Osteoblast (primary cell): ENCODE results near the gene CRYGB. TPM values are rescaled to one million over a fixed set of nuclear protein-coding genes. Genes with fewer than 3 reads are reported as not detected.
"Not testable (repeated sequence)": the region's sequence is repeated elsewhere in the genome, so short reads cannot be mapped to it uniquely, and the experiment has no call there.

Source experiments
- DNase-seq: peaks from one replicate; pipeline ENCODE4 v3.0.0; 2011; ENCODE audit warnings: low spot score, mixed read lengths; ENCODE audit not compliant: insufficient read length; ENCODE audit errors: missing footprints
- H2AFZ ChIP-seq: 2 replicates; pipeline ENCODE4 v1.6.0; 2011; ENCODE audit warnings: mild to moderate bottlenecking, low read length
- H3K27ac ChIP-seq: 2 replicates; pipeline ENCODE4 v1.5.1; 2011; ENCODE audit warnings: mild to moderate bottlenecking, low read depth, low read length, moderate library complexity
- H3K27me3 ChIP-seq: 2 replicates; pipeline ENCODE4 v1.6.0; 2012; ENCODE audit warnings: mild to moderate bottlenecking, control low read depth, inconsistent platforms, low read length, moderate library complexity; ENCODE audit not compliant: insufficient read depth
- H3K36me3 ChIP-seq: 2 replicates; pipeline ENCODE4 v1.5.1; 2011; ENCODE audit warnings: mild to moderate bottlenecking, low read length, control low read depth, moderate library complexity; ENCODE audit not compliant: insufficient read depth
- H3K4me1 ChIP-seq: 2 replicates; pipeline ENCODE4 v1.5.1; 2011; ENCODE audit warnings: mild to moderate bottlenecking, low read length, control low read depth, moderate library complexity; ENCODE audit not compliant: insufficient read depth
- H3K4me2 ChIP-seq: 2 replicates; pipeline ENCODE4 v1.6.0; 2011; ENCODE audit warnings: mild to moderate bottlenecking, low read length; ENCODE audit not compliant: insufficient read depth
- H3K4me3 ChIP-seq: fragments of 200-600 bp; sonication (generic); 3 replicates; pipeline ENCODE4 v1.5.1; 2012; ENCODE audit warnings: mild to moderate bottlenecking, low read length, inconsistent platforms; ENCODE audit not compliant: insufficient read depth
- H3K79me2 ChIP-seq: 2 replicates; pipeline ENCODE4 v1.6.0; 2012; ENCODE audit warnings: mild to moderate bottlenecking, low read length, control low read depth, inconsistent platforms; ENCODE audit not compliant: insufficient read depth
- H3K9me3 ChIP-seq: 2 replicates; pipeline ENCODE4 v1.5.1; 2011; ENCODE audit warnings: low read depth, low read length, control low read depth
- H4K20me1 ChIP-seq: 2 replicates; pipeline ENCODE4 v1.6.0; 2012; ENCODE audit warnings: mild to moderate bottlenecking, low read length, control low read depth; ENCODE audit not compliant: insufficient read depth
- total RNA-seq: library from RNA; depleted of rRNA; stranded (reverse); fragments of >200 nt; gene quantifications from 2 replicates; pipeline ENCODE4 v1.2.3, GENCODE V29; 2012
- TF ChIP-seq, protein P1 (sequence below): IDR thresholded peaks from 2 replicates; pipeline ENCODE4 v1.5.1; 2011; ENCODE audit warnings: mild to moderate bottlenecking, low read depth, low read length, moderate library complexity; ENCODE audit errors: extremely low read depth

The CRYGB gene
- total RNA-seq, 1 donor: not detected

GRCh38 chr2:208122248-208122647 lies 23.7 kb downstream of the CRYGB start:
- TF ChIP-seq, protein P1, sequence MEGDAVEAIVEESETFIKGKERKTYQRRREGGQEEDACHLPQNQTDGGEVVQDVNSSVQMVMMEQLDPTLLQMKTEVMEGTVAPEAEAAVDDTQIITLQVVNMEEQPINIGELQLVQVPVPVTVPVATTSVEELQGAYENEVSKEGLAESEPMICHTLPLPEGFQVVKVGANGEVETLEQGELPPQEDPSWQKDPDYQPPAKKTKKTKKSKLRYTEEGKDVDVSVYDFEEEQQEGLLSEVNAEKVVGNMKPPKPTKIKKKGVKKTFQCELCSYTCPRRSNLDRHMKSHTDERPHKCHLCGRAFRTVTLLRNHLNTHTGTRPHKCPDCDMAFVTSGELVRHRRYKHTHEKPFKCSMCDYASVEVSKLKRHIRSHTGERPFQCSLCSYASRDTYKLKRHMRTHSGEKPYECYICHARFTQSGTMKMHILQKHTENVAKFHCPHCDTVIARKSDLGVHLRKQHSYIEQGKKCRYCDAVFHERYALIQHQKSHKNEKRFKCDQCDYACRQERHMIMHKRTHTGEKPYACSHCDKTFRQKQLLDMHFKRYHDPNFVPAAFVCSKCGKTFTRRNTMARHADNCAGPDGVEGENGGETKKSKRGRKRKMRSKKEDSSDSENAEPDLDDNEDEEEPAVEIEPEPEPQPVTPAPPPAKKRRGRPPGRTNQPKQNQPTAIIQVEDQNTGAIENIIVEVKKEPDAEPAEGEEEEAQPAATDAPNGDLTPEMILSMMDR: no peak
- Histone ChIP-seq H3K4me2 (no peak overlapping the region), H3K79me2 (no peaks in the 10 kb centered on the region), H2AFZ (no peak overlapping the region), H3K36me3 (no peaks in the 10 kb centered on the region), H3K9me3 (no peaks in the 10 kb centered on the region), H3K27ac (no peak overlapping the region), H3K4me3 (no peak overlapping the region), H3K4me1 (no peaks in the 10 kb centered on the region), H3K27me3 (peaks cover 22% of the 10 kb centered on the region), H4K20me1 (no peaks in the 10 kb centered on the region)
- no peak for DNase-seq

DNA sequence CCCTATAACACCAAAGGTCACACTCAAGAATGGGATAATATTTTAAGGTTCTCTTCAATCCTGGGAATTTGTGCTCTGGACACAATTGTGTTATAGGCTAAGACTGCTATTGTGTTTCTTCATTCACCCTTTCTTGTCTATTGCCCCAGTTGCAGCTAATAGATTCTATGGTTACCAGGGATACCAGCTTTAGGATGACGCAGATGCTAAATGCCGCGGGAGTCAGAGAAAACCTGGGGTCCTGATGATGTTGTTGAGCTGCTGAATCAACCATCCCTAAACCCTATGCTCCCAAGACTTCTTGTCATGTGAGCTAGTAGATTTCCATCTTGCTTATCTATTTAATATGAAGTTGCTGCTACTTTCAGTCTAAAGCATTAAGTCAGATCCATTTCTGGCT lies 27.0 kb downstream of the CRYGB start:
- no peaks in the 10 kb centered on the region for H3K4me1 ChIP-seq
- peaks cover 8% of the 10 kb centered on the region for H3K27me3 ChIP-seq
- H4K20me1 ChIP-seq: no peaks in the 10 kb centered on the region
- no peak for DNase-seq
- no peaks in the 10 kb centered on the region for H3K9me3 ChIP-seq
- H3K79me2 ChIP-seq: no peaks in the 10 kb centered on the region
- TF ChIP-seq, protein P1: no peak
- no peak overlapping the region for H3K27ac ChIP-seq
- H3K4me2 ChIP-seq: no peak overlapping the region
- no peak overlapping the region for H2AFZ ChIP-seq
- no peaks in the 10 kb centered on the region for H3K36me3 ChIP-seq
- H3K4me3 ChIP-seq: no peak overlapping the region

GRCh38 chr2:208117390-208117789 lies 28.6 kb downstream of the CRYGB start:
- H3K27me3 ChIP-seq: peaks cover 14% of the 10 kb centered on the region
- H3K4me1 ChIP-seq, H2AFZ ChIP-seq, H3K36me3 ChIP-seq, H3K4me2 ChIP-seq, H3K4me3 ChIP-seq, DNase-seq, H3K9me3 ChIP-seq, H3K27ac ChIP-seq, H4K20me1 ChIP-seq, H3K79me2 ChIP-seq: not testable (repeated sequence)

DNA sequence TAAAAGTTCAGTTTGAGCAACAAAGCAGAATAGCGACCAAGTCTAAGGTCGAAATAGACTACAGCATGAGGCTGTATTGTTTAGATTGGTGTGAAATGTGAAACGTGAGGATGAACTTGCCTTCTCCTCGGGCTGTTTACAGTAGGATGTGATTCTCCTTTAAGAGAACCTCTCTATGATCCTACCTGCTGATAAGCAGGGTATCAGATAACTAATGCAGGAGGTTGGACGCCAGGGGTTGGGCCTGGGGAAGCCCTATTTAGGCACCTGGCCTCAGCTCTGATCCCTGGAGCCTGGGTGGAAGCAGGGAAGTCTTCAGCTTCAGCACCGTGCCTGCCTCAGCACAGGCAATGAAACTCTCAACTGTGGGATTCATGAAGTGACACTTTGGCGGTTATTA lies 33.0 kb downstream of the CRYGB start:
- Histone ChIP-seq H4K20me1 (no peaks in the 10 kb centered on the region), H3K79me2 (no peaks in the 10 kb centered on the region), H3K4me2 (no peak overlapping the region), H3K9me3 (no peaks in the 10 kb centered on the region), H3K4me1 (no peaks in the 10 kb centered on the region), H2AFZ (no peak overlapping the region), H3K36me3 (no peaks in the 10 kb centered on the region), H3K4me3 (no peak overlapping the region), H3K27ac (no peak overlapping the region), H3K27me3 (peaks cover 17% of the 10 kb centered on the region)
- no peak for DNase-seq
- TF ChIP-seq, protein P1: no peak

DNA sequence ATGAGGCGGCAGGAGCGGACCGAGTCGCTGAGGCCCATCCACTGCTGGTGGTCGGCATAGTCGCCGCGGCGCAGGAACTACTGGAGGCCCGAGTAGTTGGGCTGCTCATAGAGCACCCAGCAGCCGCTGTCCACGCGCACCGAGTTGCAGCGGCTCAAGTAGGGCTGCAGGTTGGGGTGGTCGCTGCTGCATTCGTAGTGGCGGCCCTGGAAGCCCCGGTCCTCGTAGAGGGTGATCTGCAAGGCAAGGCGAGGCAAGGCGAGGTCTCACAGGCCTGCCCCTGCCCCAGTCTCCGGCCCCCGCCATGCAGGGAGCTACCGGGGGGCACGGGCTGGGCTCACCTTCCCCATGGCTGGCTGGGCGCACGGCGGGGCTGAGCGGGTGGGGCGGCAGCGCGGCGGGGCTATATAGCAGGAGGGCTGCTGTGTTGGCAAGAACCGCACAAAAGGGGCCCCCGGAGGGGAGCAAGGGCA lies 33.6 kb downstream of the CRYGB start:
- not testable (repeated sequence) for H3K4me2 ChIP-seq, H4K20me1 ChIP-seq, H3K9me3 ChIP-seq, H3K79me2 ChIP-seq, H3K4me1 ChIP-seq, H3K27ac ChIP-seq, H3K4me3 ChIP-seq, H2AFZ ChIP-seq, DNase-seq, H3K36me3 ChIP-seq
- H3K27me3 ChIP-seq: peaks cover 17% of the 10 kb centered on the region
